Measurements from ENCODE around the gene CLPTM1.

GRCh38 chr19:44955505-44956439 is 592 bp downstream of the CLPTM1 start:
- TF ChIP-seq EZH2 (IDR thresholded peaks at IDR 0.05; ENCODE audit: borderline replicate concordance, low read depth, low read length, severe bottlenecking): no peak
- TF ChIP-seq CTCF (IDR thresholded peaks at IDR 0.05; ENCODE audit: borderline replicate concordance, extremely low read depth, low read length, poor library complexity, severe bottlenecking): no peak

All from DND-41 (cell line).